HEK293 (cell line): ENCODE measurements around the gene COPS3.

Experiments used
- CTCF ChIA-PET: fragments of 350-600 bp; formaldehyde crosslinking; extraction: SDS; loops from one replicate; lab custom pipeline; 2021; ENCODE audit warnings: antibody characterized with exemption; lab: Yijun Ruan, JAX
- POLR2A ChIA-PET: fragments of 300-600 bp; formaldehyde crosslinking; extraction: SDS; loops from one replicate; lab custom pipeline; 2020; ENCODE audit warnings: antibody characterized with exemption, inconsistent platforms; lab: Yijun Ruan, JAX
- H3K27ac ChIP-seq: fragments of 200-500 bp; sonication (Bioruptor generic); 2 replicates; pipeline ENCODE4 v1.5.1; 2014; ENCODE audit warnings: low read depth, low read length, control low read depth, inconsistent platforms; ENCODE audit errors: extremely low read depth
- H3K36me3 ChIP-seq, 2 experiments: fragments of 200-500 bp in 1 of 2; sonication (Bioruptor generic) in 1 of 2; 1 replicate in 1 of 2; 2 replicates in 1 of 2; pipeline ENCODE4 v1.5.1; 2014 to 2017; ENCODE audit warnings: inconsistent platforms in 2 of 2, low read length in 2 of 2; ENCODE audit not compliant: control insufficient read depth in 2 of 2, insufficient read depth in 1 of 2
- H3K4me1 ChIP-seq: fragments of 200-500 bp; sonication (Bioruptor generic); 2 replicates; pipeline ENCODE4 v1.5.1; 2014; ENCODE audit warnings: mild to moderate bottlenecking, low read length, inconsistent platforms; ENCODE audit not compliant: control insufficient read depth, insufficient read depth
- H3K4me3 ChIP-seq: 2 replicates; pipeline ENCODE4 v1.5.1; 2011; ENCODE audit warnings: low read depth, mild to moderate bottlenecking, control low read depth, low read length, moderate library complexity
- H3K9me3 ChIP-seq: fragments of 200-500 bp; sonication (Bioruptor generic); 2 replicates; pipeline ENCODE4 v1.5.1; 2014; ENCODE audit warnings: low read depth, low read length, inconsistent platforms; ENCODE audit not compliant: control insufficient read depth, insufficient read depth
- GLI2 ChIP-seq: fragments of 450-650 bp; formaldehyde crosslinking; IDR thresholded peaks from 2 replicates; pipeline ENCODE4; 2017; ENCODE audit warnings: missing biosample characterization, missing genetic modification characterization, low read depth, borderline replicate concordance
- KLF16 ChIP-seq: fragments of 450-650 bp; formaldehyde crosslinking; IDR thresholded peaks from 2 replicates; pipeline ENCODE4 v1.5.1; 2017; ENCODE audit warnings: missing biosample characterization, missing genetic modification characterization
- KLF7 ChIP-seq: fragments of 450-650 bp; formaldehyde crosslinking; IDR thresholded peaks from 2 replicates; pipeline ENCODE4 v1.5.1; 2016; ENCODE audit warnings: missing biosample characterization, missing genetic modification characterization, borderline replicate concordance
- MYNN ChIP-seq: fragments of 450-650 bp; formaldehyde crosslinking; IDR thresholded peaks from 2 replicates; pipeline ENCODE4 v1.5.1; 2016; ENCODE audit warnings: missing biosample characterization, missing genetic modification characterization, borderline replicate concordance
- OSR2 ChIP-seq: fragments of 450-650 bp; formaldehyde crosslinking; IDR thresholded peaks from 2 replicates; pipeline ENCODE4 v1.5.1; 2016; ENCODE audit warnings: missing biosample characterization, missing genetic modification characterization
- SP2 ChIP-seq: fragments of 450-650 bp; formaldehyde crosslinking; IDR thresholded peaks from 2 replicates; pipeline ENCODE4 v1.5.1; 2016; ENCODE audit warnings: missing biosample characterization, missing genetic modification characterization
- ZBTB1 ChIP-seq: fragments of 450-650 bp; formaldehyde crosslinking; IDR thresholded peaks from 2 replicates; pipeline ENCODE4 v1.5.1; 2016; ENCODE audit warnings: missing biosample characterization, missing genetic modification characterization
- ZEB2 ChIP-seq: fragments of 450-650 bp; formaldehyde crosslinking; IDR thresholded peaks from 2 replicates; pipeline ENCODE4 v1.5.1; 2016; ENCODE audit warnings: missing biosample characterization, missing genetic modification characterization
- ZFP69B ChIP-seq: fragments of 450-650 bp; formaldehyde crosslinking; IDR thresholded peaks from 2 replicates; pipeline ENCODE4 v1.5.1; 2016; ENCODE audit warnings: missing biosample characterization, missing genetic modification characterization
- ZIC2 ChIP-seq: fragments of 450-650 bp; formaldehyde crosslinking; IDR thresholded peaks from 2 replicates; pipeline ENCODE4 v1.5.1; 2016; ENCODE audit warnings: missing biosample characterization, missing genetic modification characterization
- ZNF132 ChIP-seq: fragments of 450-650 bp; formaldehyde crosslinking; IDR thresholded peaks from 2 replicates; pipeline ENCODE4 v1.5.1; 2017; ENCODE audit warnings: missing biosample characterization, missing genetic modification characterization, borderline replicate concordance
- ZNF223 ChIP-seq: fragments of 450-650 bp; formaldehyde crosslinking; IDR thresholded peaks from 2 replicates; pipeline ENCODE4 v1.5.1; 2016; ENCODE audit warnings: missing biosample characterization, missing genetic modification characterization
- ZNF292 ChIP-seq: fragments of 450-650 bp; formaldehyde crosslinking; IDR thresholded peaks from 2 replicates; pipeline ENCODE4 v1.5.1; 2016; ENCODE audit warnings: low read depth, missing biosample characterization, missing genetic modification characterization, borderline replicate concordance
- ZNF324 ChIP-seq: fragments of 450-650 bp; formaldehyde crosslinking; IDR thresholded peaks from 2 replicates; pipeline ENCODE4 v1.5.1; 2016; ENCODE audit warnings: missing biosample characterization, missing genetic modification characterization
- ZNF335 ChIP-seq: fragments of 450-650 bp; formaldehyde crosslinking; conservative IDR thresholded peaks from 2 replicates; pipeline ENCODE4 v1.5.1; 2016; ENCODE audit warnings: missing biosample characterization, missing genetic modification characterization
- ZNF366 ChIP-seq: fragments of 450-650 bp; formaldehyde crosslinking; conservative IDR thresholded peaks from 2 replicates; pipeline ENCODE4 v1.5.1; 2016; ENCODE audit warnings: missing biosample characterization, missing genetic modification characterization
- ZNF391 ChIP-seq: fragments of 450-650 bp; formaldehyde crosslinking; IDR thresholded peaks from 2 replicates; pipeline ENCODE4 v1.5.1; 2016; ENCODE audit warnings: low read depth, missing biosample characterization, missing genetic modification characterization, borderline replicate concordance
- ZNF561 ChIP-seq: fragments of 450-650 bp; IDR thresholded peaks from 2 replicates; pipeline ENCODE4 v1.5.1; 2018; ENCODE audit warnings: missing biosample characterization, missing genetic modification characterization, borderline replicate concordance
- ZNF639 ChIP-seq: fragments of 450-650 bp; formaldehyde crosslinking; IDR thresholded peaks from 2 replicates; pipeline ENCODE4 v1.5.1; 2016; ENCODE audit warnings: missing biosample characterization, missing genetic modification characterization
- ZNF707 ChIP-seq: fragments of 450-650 bp; formaldehyde crosslinking; IDR thresholded peaks from 2 replicates; pipeline ENCODE4 v1.5.1; 2016; ENCODE audit warnings: missing biosample characterization, missing genetic modification characterization
- ZNF76 ChIP-seq: fragments of 450-650 bp; formaldehyde crosslinking; IDR thresholded peaks from 2 replicates; pipeline ENCODE4; 2016; ENCODE audit warnings: low read depth, missing biosample characterization, missing genetic modification characterization, borderline replicate concordance
- ZSCAN18 ChIP-seq: fragments of 450-650 bp; formaldehyde crosslinking; IDR thresholded peaks from 2 replicates; pipeline ENCODE4 v1.5.1; 2016; ENCODE audit warnings: missing biosample characterization, missing genetic modification characterization

The COPS3 gene

DNA sequence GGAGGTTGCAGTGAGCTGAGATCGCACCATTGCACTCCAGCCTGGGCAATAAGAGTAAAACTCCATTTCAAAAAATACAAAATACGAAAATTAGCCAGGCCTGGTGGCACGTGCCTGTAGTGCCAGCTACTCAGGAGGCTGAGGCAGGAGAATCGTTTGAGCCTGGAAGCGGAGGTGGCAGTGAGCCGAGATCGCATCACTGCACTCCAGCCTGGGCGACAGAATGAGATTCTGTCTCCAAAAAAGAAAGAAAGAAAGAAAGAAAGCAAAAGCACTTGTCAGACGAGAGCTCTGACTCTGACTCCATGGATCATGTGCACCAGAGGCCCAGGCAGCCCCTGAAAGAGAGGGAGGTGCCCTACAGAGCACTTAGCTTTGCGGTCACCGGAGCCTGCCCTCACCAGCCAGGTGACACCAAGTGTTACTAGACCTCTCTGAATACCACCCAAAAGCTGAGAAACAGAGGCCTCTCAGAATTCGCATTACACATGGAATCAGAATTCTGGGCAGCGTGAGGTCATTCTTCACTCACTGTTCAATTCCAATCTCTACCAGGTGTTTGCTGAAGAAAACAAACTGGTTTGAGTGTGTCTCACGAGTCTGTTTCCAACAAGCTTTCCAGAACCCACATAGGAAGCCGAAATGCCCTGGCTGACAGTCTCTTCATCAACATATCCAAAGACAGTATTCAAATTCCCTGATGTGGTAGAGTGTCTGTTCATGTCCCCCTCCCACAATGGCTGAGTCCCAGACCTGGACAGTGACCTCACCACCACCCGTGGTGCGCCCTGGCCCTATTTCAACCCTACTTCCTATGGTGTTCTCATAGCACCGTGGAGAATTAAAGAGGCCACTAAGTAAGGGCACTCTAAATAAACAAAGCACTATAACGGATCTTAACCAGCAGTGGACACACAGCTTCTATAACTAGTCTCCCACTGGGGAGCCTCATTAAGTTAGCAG lies 45.6 kb downstream of the COPS3 start (continued):
- TF ChIP-seq ZNF639 (tag by site-specific recombination) (0 out of 2 replicates have a peak, but pooled peaks have one; percentile 45), ZFP69B (tag by site-specific recombination) (0 out of 2 replicates have a peak, but pooled peaks have one; percentile 15), ZNF324 (tag by site-specific recombination) (0 out of 2 replicates have a peak, but pooled peaks have one; percentile 37), ZEB2 (tag by site-specific recombination) (peak; percentile 52), ZBTB1 (tag by site-specific recombination) (no peak), ZIC2 (peak; percentile 99), ZNF366 (tag by site-specific recombination) (0 out of 2 replicates have a peak, but pooled peaks have one; percentile 38), KLF7 (tag by site-specific recombination) (no peak), OSR2 (tag by site-specific recombination) (0 out of 2 replicates have a peak, but pooled peaks have one; percentile 16)

DNA sequence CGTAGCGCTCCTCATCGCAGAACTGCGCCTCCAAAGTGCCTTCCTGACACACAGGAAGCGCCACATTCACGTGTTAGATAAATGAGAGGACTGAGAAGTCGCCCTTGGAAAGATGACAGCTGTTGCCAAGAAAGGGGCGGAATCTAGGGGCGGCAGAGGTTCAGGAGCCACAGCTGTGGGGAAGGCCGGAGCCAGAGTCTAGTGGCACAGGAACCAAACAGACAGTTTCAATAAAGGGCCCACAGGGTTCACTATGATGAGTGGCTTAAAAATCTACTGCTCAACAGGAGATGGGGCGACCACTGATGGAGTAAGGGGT lies 48.8 kb downstream of the COPS3 start:
- 0 out of 2 replicates have a peak overlapping the region, but pooled peaks have one; percentile 30 for H3K27ac ChIP-seq
- ChIA-PET CTCF (interaction anchor here (0.8 to 1.1 kb wide), 2 partner anchors 25 to 38 kb away, joined by 3 read pairs; no protein-coding TSS in a partner anchor), POLR2A (interaction anchor here (0.6 kb wide), 1 partner anchor 92 kb away, joined by 4 read pairs; no protein-coding TSS in a partner anchor)
- H3K4me1 ChIP-seq, result peaks cover 7% of the 10 kb centered on the region; the same call in 1 of the 2 replicates
- peaks cover 27 to 56% of the 10 kb centered on the region in 2 experiments for H3K36me3 ChIP-seq
- H3K9me3 ChIP-seq, result no peaks in the 10 kb centered on the region
- TF ChIP-seq KLF16 (tag by site-specific recombination) (no peak), ZNF223 (tag by site-specific recombination) (no peak), ZNF707 (tag by site-specific recombination) (no peak), ZNF76 (no peak), ZNF335 (tag by site-specific recombination) (no peak), ZNF391 (tag by site-specific recombination) (no peak), ZNF132 (tag by site-specific recombination) (no peak), MYNN (tag by site-specific recombination) (no peak), ZSCAN18 (tag by site-specific recombination) (no peak), ZNF292 (tag by site-specific recombination) (no peak), SP2 (tag by site-specific recombination) (no peak), ZNF561 (no peak), GLI2 (tag by site-specific recombination) (no peak)
- H3K4me3 ChIP-seq, result no peak overlapping the region
